ENCODE data around the gene ABHD6.
"Not testable (repeated sequence)": the region's sequence is repeated elsewhere in the genome, so short reads cannot be mapped to it uniquely, and the experiment has no call there.

The ABHD6 gene

DNA sequence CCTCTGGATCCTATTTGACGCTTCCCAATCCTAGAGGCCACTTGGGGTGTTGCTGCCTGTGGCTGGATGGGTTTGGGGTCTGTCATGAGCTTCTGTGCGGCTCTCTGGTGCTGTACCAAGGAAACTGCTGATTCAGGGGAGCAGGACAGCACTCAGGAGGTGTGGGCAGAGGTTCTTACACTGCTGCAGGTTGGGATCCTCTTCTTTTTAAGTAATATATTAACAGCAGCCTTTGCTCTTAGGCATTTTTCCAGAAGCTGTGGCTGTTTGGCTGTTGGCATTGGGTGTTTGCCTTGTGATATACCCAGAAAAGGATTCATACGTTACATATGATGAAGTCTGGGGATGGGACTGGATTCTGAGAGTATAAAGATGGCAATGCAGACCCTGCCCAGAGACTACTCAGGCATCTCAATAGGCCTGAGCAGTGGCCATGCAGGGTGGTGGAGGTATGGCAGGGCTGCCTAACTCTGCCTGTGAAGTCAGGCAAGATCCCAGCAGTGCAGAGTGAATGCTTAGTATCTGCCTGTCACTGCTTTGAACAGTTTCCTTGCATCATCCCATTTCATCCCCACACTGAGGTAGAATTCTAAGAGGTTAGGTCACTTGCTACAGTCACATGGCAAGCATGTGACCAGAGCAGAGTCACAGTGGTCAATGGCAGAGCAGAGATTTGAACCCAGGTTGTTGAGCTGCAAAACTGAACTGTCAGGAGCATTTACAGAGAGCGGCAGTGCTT lies 3.9 kb downstream of the ABHD6 start:
- no peak for DNase-seq (ENCODE audit: low read depth in 1 of 2, low spot score in 1 of 2)
- no peak overlapping the region for H3K4me3 ChIP-seq (replicated peaks; ENCODE audit: insufficient read depth, low read length)
- TF ChIP-seq, protein P1, sequence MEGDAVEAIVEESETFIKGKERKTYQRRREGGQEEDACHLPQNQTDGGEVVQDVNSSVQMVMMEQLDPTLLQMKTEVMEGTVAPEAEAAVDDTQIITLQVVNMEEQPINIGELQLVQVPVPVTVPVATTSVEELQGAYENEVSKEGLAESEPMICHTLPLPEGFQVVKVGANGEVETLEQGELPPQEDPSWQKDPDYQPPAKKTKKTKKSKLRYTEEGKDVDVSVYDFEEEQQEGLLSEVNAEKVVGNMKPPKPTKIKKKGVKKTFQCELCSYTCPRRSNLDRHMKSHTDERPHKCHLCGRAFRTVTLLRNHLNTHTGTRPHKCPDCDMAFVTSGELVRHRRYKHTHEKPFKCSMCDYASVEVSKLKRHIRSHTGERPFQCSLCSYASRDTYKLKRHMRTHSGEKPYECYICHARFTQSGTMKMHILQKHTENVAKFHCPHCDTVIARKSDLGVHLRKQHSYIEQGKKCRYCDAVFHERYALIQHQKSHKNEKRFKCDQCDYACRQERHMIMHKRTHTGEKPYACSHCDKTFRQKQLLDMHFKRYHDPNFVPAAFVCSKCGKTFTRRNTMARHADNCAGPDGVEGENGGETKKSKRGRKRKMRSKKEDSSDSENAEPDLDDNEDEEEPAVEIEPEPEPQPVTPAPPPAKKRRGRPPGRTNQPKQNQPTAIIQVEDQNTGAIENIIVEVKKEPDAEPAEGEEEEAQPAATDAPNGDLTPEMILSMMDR (IDR thresholded peaks at IDR 0.05; ENCODE audit: insufficient read depth, low read length), result no peak
- no peak for TF ChIP-seq SPI1 (IDR thresholded peaks at IDR 0.05; ENCODE audit: borderline replicate concordance, low read depth)
- no peak for TF ChIP-seq REST (IDR thresholded peaks at IDR 0.05; ENCODE audit: insufficient replicate concordance, low read depth)
- no peak for TF ChIP-seq POLR2AphosphoS5 (IDR thresholded peaks at IDR 0.05; ENCODE audit: low read depth)
- no peak for TF ChIP-seq GABPA (IDR thresholded peaks at IDR 0.05; ENCODE audit: low read depth)

GRCh38 chr3:58242340-58242739 lies 4.7 kb downstream of the ABHD6 start:
- Histone ChIP-seq H3K4me3 (replicated peaks; ENCODE audit: insufficient read depth, low read length) (no peak overlapping the region), H3K27me3 (ENCODE audit: insufficient read depth, poor library complexity, severe bottlenecking) (peaks cover 2% of the 10 kb centered on the region), H3K27ac (replicated peaks) (no peak overlapping the region)
- TF ChIP-seq, protein P1 (IDR thresholded peaks at IDR 0.05; ENCODE audit: insufficient read depth, low read length), result no peak
- TF ChIP-seq SPI1 (IDR thresholded peaks at IDR 0.05; ENCODE audit: borderline replicate concordance, low read depth) (no peak), REST (IDR thresholded peaks at IDR 0.05; ENCODE audit: insufficient replicate concordance, low read depth) (no peak), GABPA (IDR thresholded peaks at IDR 0.05; ENCODE audit: low read depth) (no peak), POLR2AphosphoS5 (IDR thresholded peaks at IDR 0.05; ENCODE audit: low read depth) (no peak)
- DNase-seq (ENCODE audit: low read depth in 1 of 2, low spot score in 1 of 2), result no peak

More for the DNA sequence above, 3.9 kb downstream of the ABHD6 start:
- Histone ChIP-seq H3K27ac (replicated peaks) (no peak overlapping the region), H3K27me3 (ENCODE audit: insufficient read depth, poor library complexity, severe bottlenecking) (peaks cover 7% of the 10 kb centered on the region)

GRCh38 chr3:58242860-58243259 lies 5.3 kb downstream of the ABHD6 start:
- H3K27me3 ChIP-seq (ENCODE audit: insufficient read depth, poor library complexity, severe bottlenecking); DNase-seq (ENCODE audit: low read depth in 1 of 2, low spot score in 1 of 2); H3K4me3 ChIP-seq (replicated peaks; ENCODE audit: insufficient read depth, low read length); H3K27ac ChIP-seq (replicated peaks): not testable (repeated sequence)

GRCh38 chr3:58243976-58244585 lies 6.5 kb downstream of the ABHD6 start:
- H3K27me3 ChIP-seq (ENCODE audit: insufficient read depth, poor library complexity, severe bottlenecking), result peaks cover 2% of the 10 kb centered on the region

More at GRCh38 chr3:58243976-58244585, 6.5 kb downstream of the ABHD6 start:
- TF ChIP-seq POLR2AphosphoS5 (IDR thresholded peaks at IDR 0.05; ENCODE audit: low read depth) (no peak), GABPA (IDR thresholded peaks at IDR 0.05; ENCODE audit: low read depth) (no peak), REST (IDR thresholded peaks at IDR 0.05; ENCODE audit: insufficient replicate concordance, low read depth) (no peak), SPI1 (IDR thresholded peaks at IDR 0.05; ENCODE audit: borderline replicate concordance, low read depth) (no peak)
- TF ChIP-seq, protein P1 (IDR thresholded peaks at IDR 0.05; ENCODE audit: insufficient read depth, low read length), result no peak
- DNase-seq (ENCODE audit: low read depth in 1 of 2, low spot score in 1 of 2), result no peak
- H3K4me3 ChIP-seq (replicated peaks; ENCODE audit: insufficient read depth, low read length), result no peak overlapping the region
- H3K27ac ChIP-seq (replicated peaks), result no peak overlapping the region
